Effector memory CD8-positive, alpha-beta T cell (primary cell): ENCODE measurements around the gene CFAP100.

Experiments
- ATAC-seq: fragments of 150-1000 bp; cut with Tn5 transposase; replicated peaks from 2 replicates; pipeline ENCODE4 v1.10.0; 2021; ENCODE audit warnings: mild to moderate bottlenecking, moderate library complexity
- DNase-seq, 3 experiments: peaks; one replicate each; pipeline ENCODE4 v3.0.0; 2021
- H3K27ac Mint-ChIP-seq, 2 donors: one replicate each; pipeline ENCODE4 v1.8.0; 2022; ENCODE audit warnings: mild to moderate bottlenecking in 2 of 2, mixed read lengths in 2 of 2, moderate library complexity in 2 of 2
- H3K27me3 Mint-ChIP-seq, 2 donors: one replicate each; pipeline ENCODE4 v1.8.0; 2022; ENCODE audit warnings: mixed read lengths in 2 of 2
- H3K36me3 Mint-ChIP-seq: one replicate; pipeline ENCODE4 v1.8.0; 2022; ENCODE audit warnings: mild to moderate bottlenecking, moderate library complexity, mixed read lengths; ENCODE audit not compliant: insufficient read depth
- H3K4me1 Mint-ChIP-seq, 2 donors: one replicate each; pipeline ENCODE4 v1.8.0; 2022; ENCODE audit warnings: low read depth in 2 of 2, mixed read lengths in 2 of 2
- H3K4me3 Mint-ChIP-seq, 2 donors: one replicate each; pipeline ENCODE4 v1.8.0; 2022; ENCODE audit warnings: mild to moderate bottlenecking in 2 of 2, mixed read lengths in 2 of 2, moderate library complexity in 2 of 2
- H3K9me3 Mint-ChIP-seq, 2 donors: one replicate each; pipeline ENCODE4 v1.8.0; 2022; ENCODE audit warnings: mixed read lengths in 2 of 2

CFAP100 gene

DNA sequence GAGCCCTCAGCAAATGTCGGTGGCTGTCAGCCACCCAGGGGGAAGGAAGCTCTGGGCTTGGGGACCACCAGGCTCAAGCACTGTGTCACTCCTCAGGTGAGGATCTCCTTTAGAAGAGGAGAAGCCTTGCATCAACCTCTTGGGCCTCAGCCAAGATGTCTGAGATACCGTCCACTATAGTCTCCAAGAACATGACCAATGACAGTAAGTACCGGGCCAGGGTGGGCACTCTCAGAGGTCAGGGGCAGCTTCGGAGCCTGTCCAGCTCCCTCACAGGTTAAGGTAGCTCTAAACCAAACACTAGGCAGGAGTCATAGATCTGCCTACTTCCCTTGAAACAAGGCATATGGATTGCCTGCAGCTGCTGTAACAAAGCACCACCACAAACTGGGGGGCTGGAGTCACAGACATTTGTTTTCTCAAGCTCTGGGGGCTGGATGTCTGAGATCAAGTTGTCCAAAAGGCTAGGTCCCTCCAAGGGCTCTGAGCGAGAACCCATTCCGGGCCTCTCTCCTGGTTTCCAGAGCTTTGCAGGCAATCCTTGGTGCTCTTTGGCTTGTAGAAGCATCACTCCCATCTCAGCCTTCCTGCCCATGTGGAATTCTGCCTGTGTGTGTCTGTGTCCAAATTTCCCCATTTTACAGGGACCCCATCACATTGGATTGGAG, 1.3 kb downstream of the CFAP100 start:
- no peaks in the 10 kb centered on the region for H3K4me1 Mint-ChIP-seq
- H3K27ac Mint-ChIP-seq: no peak overlapping the region
- ATAC-seq: no peak
- H3K9me3 Mint-ChIP-seq: no peaks in the 10 kb centered on the region
- no peaks in the 10 kb centered on the region for H3K36me3 Mint-ChIP-seq
- no peak for DNase-seq
- peaks cover 50 to 61% of the 10 kb centered on the region in 2 donors for H3K27me3 Mint-ChIP-seq
- no peak overlapping the region for H3K4me3 Mint-ChIP-seq

DNA sequence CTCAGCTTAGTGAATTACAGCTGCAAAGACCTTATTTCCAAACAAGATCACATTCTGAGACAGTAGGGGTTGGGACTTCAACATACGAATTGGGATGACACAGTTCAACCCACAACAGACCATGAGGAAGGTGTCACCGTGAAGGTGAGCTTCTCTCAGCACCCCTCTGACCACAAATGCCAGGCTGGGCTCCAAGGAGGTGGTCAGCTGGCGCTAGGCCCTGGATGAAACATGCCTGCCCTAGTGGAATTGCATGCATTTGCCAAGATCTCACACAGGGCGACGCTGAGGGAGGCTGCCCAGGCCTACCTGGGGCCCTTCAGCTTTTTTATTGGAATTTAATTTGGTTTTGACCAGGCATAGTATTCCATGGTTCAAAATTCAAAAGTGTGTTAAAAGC, 1.8 kb downstream of the CFAP100 start:
- Mint-ChIP-seq H3K4me3 (no peak overlapping the region), H3K4me1 (no peaks in the 10 kb centered on the region), H3K27me3 (peaks cover 49 to 56% of the 10 kb centered on the region in 2 donors), H3K36me3 (no peaks in the 10 kb centered on the region), H3K27ac (no peak overlapping the region), H3K9me3 (no peaks in the 10 kb centered on the region)
- DNase-seq (no peak), ATAC-seq (no peak)

- ATAC-seq (no peak), DNase-seq (no peak)
- H3K36me3 Mint-ChIP-seq: no peaks in the 10 kb centered on the region
- H3K27ac Mint-ChIP-seq: no peak overlapping the region
- no peaks in the 10 kb centered on the region for H3K9me3 Mint-ChIP-seq
- no peak overlapping the region for H3K4me3 Mint-ChIP-seq
- no peaks in the 10 kb centered on the region for H3K4me1 Mint-ChIP-seq
- H3K27me3 Mint-ChIP-seq: peaks cover 50 to 56% of the 10 kb centered on the region in 2 donors
These were observed 3.1 kb downstream of the CFAP100 start for GRCh38 chr3:126397610-126398422.

GRCh38 chr3:126398423-126399350, 4.0 kb downstream of the CFAP100 start:
- Mint-ChIP-seq H3K4me3 (no peak overlapping the region), H3K27me3 (peaks cover 45 to 52% of the 10 kb centered on the region in 2 donors), H3K4me1 (no peaks in the 10 kb centered on the region), H3K9me3 (no peaks in the 10 kb centered on the region), H3K36me3 (no peaks in the 10 kb centered on the region), H3K27ac (no peak overlapping the region)
- no peak for ATAC-seq
- no peak for DNase-seq

DNA sequence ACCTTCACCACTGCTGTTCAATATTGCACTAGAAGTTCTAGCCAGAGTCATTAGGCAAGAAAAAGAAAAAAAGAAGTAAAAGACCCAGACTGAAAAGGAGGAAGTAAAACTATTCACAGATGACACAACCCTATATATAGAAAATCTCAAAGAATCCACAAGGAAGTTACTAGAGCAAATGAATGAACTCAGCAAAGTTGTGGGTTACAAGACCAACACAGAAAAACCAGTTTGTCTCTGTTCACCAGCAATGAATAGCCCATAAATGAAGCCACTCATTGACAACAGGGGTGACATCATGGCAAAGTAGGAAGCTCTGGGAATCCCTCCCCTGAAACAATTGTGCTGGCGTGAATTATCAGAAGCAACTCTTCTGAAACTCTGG, 4.6 kb downstream of the CFAP100 start:
- Mint-ChIP-seq H3K27ac (no peak overlapping the region), H3K27me3 (peaks cover 39 to 46% of the 10 kb centered on the region in 2 donors), H3K4me3 (no peak overlapping the region), H3K36me3 (no peaks in the 10 kb centered on the region), H3K4me1 (no peaks in the 10 kb centered on the region), H3K9me3 (no peaks in the 10 kb centered on the region)
- no peak for ATAC-seq
- DNase-seq: no peak

DNA sequence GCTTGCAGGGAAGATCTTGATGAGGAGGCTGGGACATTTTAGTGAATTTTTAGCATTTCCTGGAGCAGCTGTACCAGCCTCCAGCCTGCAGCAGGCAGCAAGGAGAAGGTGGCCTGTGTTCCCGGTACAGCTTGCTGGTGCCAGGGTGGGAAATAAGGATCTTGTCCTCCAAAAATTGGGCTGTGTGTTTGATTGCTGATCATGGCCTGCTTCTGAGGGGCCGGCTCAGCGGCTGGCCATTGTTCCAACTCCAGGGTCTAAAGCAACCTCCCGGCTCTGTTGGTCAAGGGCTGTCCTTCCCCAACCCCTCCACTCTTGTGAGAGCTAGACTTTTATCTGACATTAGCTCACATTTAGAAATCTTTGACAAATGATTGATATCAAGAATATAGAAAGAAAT, 5.0 kb downstream of the CFAP100 start:
- no peak overlapping the region for H3K27ac Mint-ChIP-seq
- no peaks in the 10 kb centered on the region for H3K4me1 Mint-ChIP-seq
- ATAC-seq (no peak), DNase-seq (no peak)
- peaks cover 37 to 44% of the 10 kb centered on the region in 2 donors for H3K27me3 Mint-ChIP-seq
- no peak overlapping the region for H3K4me3 Mint-ChIP-seq
- no peaks in the 10 kb centered on the region for H3K9me3 Mint-ChIP-seq
- H3K36me3 Mint-ChIP-seq: no peaks in the 10 kb centered on the region

- peaks cover 38 to 41% of the 10 kb centered on the region in 2 donors for H3K27me3 Mint-ChIP-seq
- H3K4me3 Mint-ChIP-seq: no peak overlapping the region
- no peak overlapping the region for H3K27ac Mint-ChIP-seq
- H3K36me3 Mint-ChIP-seq: no peaks in the 10 kb centered on the region
- no peaks in the 10 kb centered on the region for H3K9me3 Mint-ChIP-seq
- DNase-seq (no peak), ATAC-seq (no peak)
- no peaks in the 10 kb centered on the region for H3K4me1 Mint-ChIP-seq
These were observed 7.0 kb downstream of the CFAP100 start for GRCh38 chr3:126401611-126402160.

DNA sequence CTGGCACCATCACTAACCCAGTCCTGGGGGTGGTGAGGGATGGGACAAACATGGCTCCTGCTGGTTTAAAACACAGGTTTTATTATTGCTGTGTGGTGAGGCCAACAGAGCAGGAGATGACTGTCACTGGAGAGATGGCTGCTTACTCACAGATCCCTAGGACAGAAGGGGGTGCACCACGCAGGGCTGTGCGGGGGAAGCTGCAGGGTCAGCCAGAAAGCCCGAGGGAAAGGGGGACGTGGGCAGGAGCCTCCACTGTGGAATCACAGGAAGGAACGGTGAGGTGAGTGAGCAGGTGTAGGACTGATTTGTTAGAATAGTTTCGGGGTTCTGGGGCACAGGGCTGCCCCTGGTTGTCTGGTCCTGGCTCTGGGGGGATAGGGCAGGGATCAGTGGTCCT, 7.5 kb downstream of the CFAP100 start:
- ATAC-seq: no peak
- H3K27ac Mint-ChIP-seq: no peak overlapping the region

GRCh38 chr3:126402666-126403302, 8.1 kb downstream of the CFAP100 start:
- Mint-ChIP-seq H3K27ac (no peak overlapping the region), H3K27me3 (peaks cover 35 to 38% of the 10 kb centered on the region in 2 donors), H3K4me3 (no peak overlapping the region), H3K36me3 (no peaks in the 10 kb centered on the region), H3K4me1 (no peaks in the 10 kb centered on the region), H3K9me3 (no peaks in the 10 kb centered on the region)
- DNase-seq: no peak
- no peak for ATAC-seq

More for the DNA sequence above, 7.5 kb downstream of the CFAP100 start:
- Mint-ChIP-seq H3K4me1 (no peaks in the 10 kb centered on the region), H3K4me3 (no peak overlapping the region), H3K9me3 (no peaks in the 10 kb centered on the region), H3K27me3 (peaks cover 38 to 40% of the 10 kb centered on the region in 2 donors), H3K36me3 (no peaks in the 10 kb centered on the region)
- DNase-seq: no peak

- no peak for ATAC-seq
- no peaks in the 10 kb centered on the region for H3K9me3 Mint-ChIP-seq
- no peaks in the 10 kb centered on the region for H3K36me3 Mint-ChIP-seq
- no peaks in the 10 kb centered on the region for H3K4me1 Mint-ChIP-seq
- no peak for DNase-seq
- no peak overlapping the region for H3K4me3 Mint-ChIP-seq
- peaks cover 59 to 69% of the 10 kb centered on the region in 2 donors for H3K27me3 Mint-ChIP-seq
- no peak overlapping the region for H3K27ac Mint-ChIP-seq
These were observed 11.9 kb downstream of the CFAP100 start for GRCh38 chr3:126406389-126407296.

DNA sequence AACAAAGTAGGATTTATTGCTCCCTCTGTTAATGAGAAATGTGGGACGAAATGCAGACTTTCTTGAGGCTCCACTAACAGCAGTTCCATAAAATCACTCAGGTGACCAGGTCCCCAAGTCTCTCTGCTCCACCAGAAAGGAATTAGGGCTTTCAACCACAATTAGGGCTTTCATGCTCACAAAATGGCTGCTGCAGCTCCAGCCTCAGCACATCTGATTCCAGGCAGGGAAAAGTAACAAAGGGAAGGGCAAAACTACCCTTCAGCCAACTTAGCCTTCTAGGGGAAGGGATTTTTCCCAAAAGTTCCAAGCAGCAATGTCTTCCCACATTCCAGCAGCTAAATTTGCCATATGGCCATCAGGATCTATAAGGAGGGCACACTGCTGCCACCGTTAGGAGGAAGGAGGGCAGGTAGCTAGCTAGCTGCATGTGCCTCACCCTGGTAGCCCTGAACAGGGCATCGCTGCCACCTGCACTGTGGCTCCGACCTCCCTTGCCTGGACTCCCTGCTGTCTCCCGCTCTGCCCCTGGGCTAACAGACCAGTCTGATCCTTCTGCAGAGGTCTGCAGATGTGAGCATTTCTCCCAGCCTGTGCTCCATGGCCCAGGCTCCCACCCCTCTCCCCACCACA, 12.8 kb downstream of the CFAP100 start:
- H3K4me3 Mint-ChIP-seq: no peak overlapping the region
- H3K36me3 Mint-ChIP-seq: no peaks in the 10 kb centered on the region
- no peak for ATAC-seq
- H3K27ac Mint-ChIP-seq: no peak overlapping the region
- no peak for DNase-seq
- H3K27me3 Mint-ChIP-seq: peaks cover 59 to 68% of the 10 kb centered on the region in 2 donors
- H3K9me3 Mint-ChIP-seq: no peaks in the 10 kb centered on the region
- no peaks in the 10 kb centered on the region for H3K4me1 Mint-ChIP-seq

GRCh38 chr3:126408099-126408498, 13.4 kb downstream of the CFAP100 start:
- DNase-seq (no peak), ATAC-seq (no peak)
- no peaks in the 10 kb centered on the region for H3K9me3 Mint-ChIP-seq
- peaks cover 55 to 68% of the 10 kb centered on the region in 2 donors for H3K27me3 Mint-ChIP-seq
- H3K36me3 Mint-ChIP-seq: no peaks in the 10 kb centered on the region
- H3K4me1 Mint-ChIP-seq: no peaks in the 10 kb centered on the region
- no peak overlapping the region for H3K27ac Mint-ChIP-seq
- H3K4me3 Mint-ChIP-seq: no peak overlapping the region
